Rectal smooth muscle tissue (tissue), 1 donor: Measurements from ENCODE around the gene KCP.

ENCODE experiments used
- H3K27ac ChIP-seq: one replicate; pipeline ENCODE4 v1.7.0; 2013; ENCODE audit warnings: low read depth, low read length, inconsistent platforms
- H3K27me3 ChIP-seq: one replicate; pipeline ENCODE4 v1.7.0; 2013; ENCODE audit warnings: low read length; ENCODE audit not compliant: control insufficient read depth, insufficient read depth
- H3K36me3 ChIP-seq: one replicate; pipeline ENCODE4 v1.7.0; 2013; ENCODE audit warnings: low read length; ENCODE audit not compliant: control insufficient read depth, insufficient read depth
- H3K4me1 ChIP-seq: one replicate; pipeline ENCODE4 v1.7.0; 2013; ENCODE audit warnings: low read length; ENCODE audit not compliant: control insufficient read depth, insufficient read depth
- H3K4me3 ChIP-seq: one replicate; pipeline ENCODE4 v1.7.0; 2013; ENCODE audit warnings: low read length
- H3K9ac ChIP-seq: one replicate; pipeline ENCODE4 v1.7.0; 2013; ENCODE audit warnings: low read length

The KCP gene

DNA sequence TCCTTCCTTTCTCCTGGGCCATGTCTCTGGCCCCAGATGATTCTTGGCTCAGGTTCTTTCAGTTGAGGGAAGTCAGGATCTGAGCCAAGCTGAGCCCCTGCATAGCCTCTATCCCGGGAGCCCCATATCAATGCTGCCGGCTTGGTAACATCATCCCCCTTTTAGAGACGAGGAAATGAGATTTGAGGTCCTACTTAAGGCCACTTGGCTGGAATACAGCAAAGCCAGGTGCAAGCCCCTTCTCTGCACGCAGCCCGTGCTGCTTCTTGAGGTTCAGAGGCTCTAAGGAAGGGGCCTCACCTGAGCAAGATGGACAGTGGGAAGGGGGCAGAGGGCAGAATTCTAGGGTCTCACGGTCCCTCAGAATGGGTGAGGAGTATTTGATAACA, 24.8 kb upstream of the KCP start:
- Histone ChIP-seq H3K4me3 (no peak overlapping the region), H3K4me1 (no peaks in the 10 kb centered on the region), H3K9ac (no peak overlapping the region), H3K27ac (no peak overlapping the region), H3K36me3 (no peaks in the 10 kb centered on the region), H3K27me3 (peaks cover 2% of the 10 kb centered on the region)

GRCh38 chr7:128934361-128935341, 24.1 kb upstream of the KCP start:
- no peaks in the 10 kb centered on the region for H3K4me1 ChIP-seq
- H3K4me3 ChIP-seq, result no peak overlapping the region
- H3K36me3 ChIP-seq, result no peaks in the 10 kb centered on the region
- no peak overlapping the region for H3K27ac ChIP-seq
- H3K27me3 ChIP-seq, result peaks cover 2% of the 10 kb centered on the region
- H3K9ac ChIP-seq, result no peak overlapping the region

- H3K27ac ChIP-seq, result no peak overlapping the region
- H3K4me3 ChIP-seq, result no peak overlapping the region
- H3K4me1 ChIP-seq, result no peaks in the 10 kb centered on the region
- H3K36me3 ChIP-seq, result no peaks in the 10 kb centered on the region
- peaks cover 2% of the 10 kb centered on the region for H3K27me3 ChIP-seq
- no peak overlapping the region for H3K9ac ChIP-seq
These were observed 22.8 kb upstream of the KCP start for GRCh38 chr7:128933180-128933891.

- Histone ChIP-seq H3K4me3 (no peak overlapping the region), H3K9ac (no peak overlapping the region), H3K4me1 (no peaks in the 10 kb centered on the region), H3K36me3 (no peaks in the 10 kb centered on the region), H3K27me3 (no peaks in the 10 kb centered on the region), H3K27ac (no peak overlapping the region)
These were observed 22.3 kb upstream of the KCP start for GRCh38 chr7:128932862-128933179.

GRCh38 chr7:128931965-128932861, 21.7 kb upstream of the KCP start:
- Histone ChIP-seq H3K27ac (no peak overlapping the region), H3K36me3 (no peaks in the 10 kb centered on the region), H3K27me3 (no peaks in the 10 kb centered on the region), H3K4me3 (no peak overlapping the region), H3K9ac (no peak overlapping the region), H3K4me1 (no peaks in the 10 kb centered on the region)

DNA sequence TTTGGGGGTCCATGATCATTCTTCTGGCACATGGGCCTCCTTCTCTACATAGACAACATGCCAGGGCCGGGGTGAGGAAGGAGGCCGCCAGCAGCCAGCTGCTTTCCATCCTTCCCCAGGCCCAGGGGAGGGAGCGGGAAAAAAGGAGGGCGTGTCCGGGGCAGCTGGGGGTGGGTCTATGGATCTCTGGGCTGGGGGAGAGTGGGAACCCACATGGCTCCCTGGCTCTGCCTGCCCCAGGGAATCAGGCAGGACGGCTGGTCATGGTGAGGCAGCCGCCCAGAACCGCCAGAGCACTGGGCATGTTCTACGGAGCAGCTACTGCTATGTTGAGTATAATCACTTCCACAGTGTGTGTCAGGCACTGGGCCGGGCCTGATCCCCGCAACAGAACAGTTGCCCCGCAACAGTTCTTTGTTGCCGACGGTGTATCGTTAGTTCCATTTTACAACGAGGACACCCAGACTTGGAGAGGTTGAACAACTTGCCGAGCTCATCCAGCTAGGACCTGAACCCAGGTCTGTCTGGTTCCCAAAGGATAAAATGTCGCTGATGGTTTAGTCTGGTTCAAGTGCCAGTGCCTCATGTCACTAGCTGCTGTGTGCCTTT, 20.8 kb upstream of the KCP start:
- no peak overlapping the region for H3K4me3 ChIP-seq
- H3K36me3 ChIP-seq, result no peaks in the 10 kb centered on the region
- H3K27me3 ChIP-seq, result no peaks in the 10 kb centered on the region
- no peak overlapping the region for H3K27ac ChIP-seq
- no peak overlapping the region for H3K9ac ChIP-seq
- no peaks in the 10 kb centered on the region for H3K4me1 ChIP-seq

DNA sequence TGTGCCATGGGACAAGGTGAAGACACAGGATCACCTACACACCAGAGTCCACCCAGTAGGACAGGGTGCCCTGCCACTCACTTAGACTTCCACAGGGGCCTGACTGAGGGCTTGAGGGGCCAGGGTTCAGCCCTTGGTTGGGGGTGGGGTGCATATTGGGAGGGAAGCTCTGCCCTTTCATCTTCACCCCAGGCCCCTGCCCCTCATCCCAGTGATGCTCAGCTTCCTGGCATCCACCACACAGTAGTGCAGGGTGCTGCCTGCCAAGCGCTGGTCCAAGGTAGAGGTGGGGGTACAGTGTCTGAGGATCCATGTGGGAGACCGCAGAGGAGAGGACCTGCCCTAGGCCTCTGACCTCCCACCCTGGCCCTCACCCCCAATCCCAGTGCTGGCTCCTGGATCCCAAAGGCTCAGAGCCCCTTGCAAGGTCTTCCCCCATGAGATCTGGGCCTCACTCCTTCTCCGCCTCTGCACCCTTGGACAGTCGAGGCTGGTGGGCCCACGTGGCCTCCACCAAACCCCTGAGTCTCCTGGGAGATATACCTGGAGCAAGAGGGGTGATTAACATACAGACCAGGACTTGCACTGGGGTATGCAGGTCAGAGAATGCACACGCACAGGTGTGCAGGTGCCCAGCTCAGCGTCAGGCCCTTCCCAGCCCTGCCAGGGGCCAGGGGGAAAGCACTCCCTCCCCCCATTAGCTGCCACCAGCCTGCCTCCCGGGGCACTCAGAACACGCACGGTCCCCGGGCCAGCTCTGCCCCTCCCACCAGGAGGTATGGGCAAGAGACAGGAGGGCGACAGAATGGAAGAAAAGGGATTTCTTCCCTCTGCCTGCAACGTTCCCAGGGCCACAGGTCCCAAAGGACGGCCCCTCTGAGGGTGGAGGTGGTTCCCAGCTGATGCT, 18.6 kb upstream of the KCP start:
- Histone ChIP-seq H3K27me3 (no peaks in the 10 kb centered on the region), H3K27ac (no peak overlapping the region), H3K4me1 (no peaks in the 10 kb centered on the region), H3K9ac (no peak overlapping the region), H3K4me3 (no peak overlapping the region), H3K36me3 (no peaks in the 10 kb centered on the region)

GRCh38 chr7:128928159-128928813, 17.8 kb upstream of the KCP start:
- no peak overlapping the region for H3K27ac ChIP-seq
- no peak overlapping the region for H3K9ac ChIP-seq
- no peaks in the 10 kb centered on the region for H3K36me3 ChIP-seq
- H3K27me3 ChIP-seq, result no peaks in the 10 kb centered on the region
- H3K4me1 ChIP-seq, result no peaks in the 10 kb centered on the region
- H3K4me3 ChIP-seq, result no peak overlapping the region

GRCh38 chr7:128924707-128925588, 14.4 kb upstream of the KCP start:
- Histone ChIP-seq H3K27ac (no peak overlapping the region), H3K27me3 (no peaks in the 10 kb centered on the region), H3K4me3 (no peak overlapping the region), H3K9ac (no peak overlapping the region), H3K4me1 (no peaks in the 10 kb centered on the region), H3K36me3 (no peaks in the 10 kb centered on the region)

DNA sequence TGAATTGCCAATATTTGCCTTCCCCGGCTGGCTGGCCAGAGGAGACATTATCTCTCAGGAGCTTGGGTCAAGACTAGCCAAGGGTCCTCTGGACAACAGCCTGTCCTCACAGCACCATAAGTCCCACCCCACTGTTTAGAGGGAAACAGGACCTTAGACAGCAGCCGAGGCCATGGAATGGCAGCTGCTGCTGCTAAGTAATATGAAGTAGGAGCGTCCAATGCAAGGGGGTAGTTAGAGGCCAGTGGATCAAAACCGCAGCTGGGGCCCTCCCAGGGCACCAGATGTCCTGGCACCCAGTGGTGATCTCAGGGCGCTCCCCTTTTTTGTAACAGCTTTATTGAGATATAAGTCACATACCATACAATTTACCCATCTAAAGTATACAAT, 12.9 kb upstream of the KCP start:
- Histone ChIP-seq H3K4me1 (no peaks in the 10 kb centered on the region), H3K27me3 (no peaks in the 10 kb centered on the region), H3K36me3 (no peaks in the 10 kb centered on the region), H3K9ac (no peak overlapping the region), H3K27ac (no peak overlapping the region), H3K4me3 (no peak overlapping the region)
